K562 (cell line): ENCODE measurements around the gene SNX25. TPM values are rescaled to one million over a fixed set of nuclear protein-coding genes. Genes with fewer than 3 reads are reported as not detected.

Experiments used
- ATAC-seq: fragments of 200-7000 bp; cut with Tn5 transposase; 3 replicates; pipeline ENCODE4 v1.9.1; 2020; ENCODE audit warnings: moderate library complexity
- BruUV-seq: library from RNA; stranded (reverse); fragments of 400-500 nt; replicated peaks from 2 replicates; lab custom pipeline; 2021; lab: Mats Ljungman, UMichigan
- CTCF ChIA-PET: fragments of 300-600 bp; formaldehyde crosslinking; extraction: SDS; loops from one replicate; lab custom pipeline; 2021; ENCODE audit warnings: low intra/inter-chr PET ratio; lab: Yijun Ruan, JAX
- POLR2A ChIA-PET: fragments of 300-600, 350-650 bp; sonication (Branson Sonifier 250); formaldehyde crosslinking; extraction: SDS; loops from one replicate; lab custom pipeline; 2021; ENCODE audit warnings: antibody characterized with exemption, inconsistent platforms; lab: Yijun Ruan, JAX
- DNase-seq, 4 experiments: peaks; one replicate each; pipeline versions ENCODE4 v3.0.0 to v3.0.0-alpha.2; 2011 to 2018; ENCODE audit warnings: low spot score in 3 of 4, mixed read lengths in 3 of 4; ENCODE audit errors: extremely low read depth in 1 of 4
- FAIRE-seq: peaks from 2 replicates; lab custom pipeline; 2011; peaks lifted over from hg19 to GRCh38; lab: Jason Lieb, UNC
- H2AFZ ChIP-seq: 2 replicates; pipeline ENCODE4 v1.6.0; 2011; ENCODE audit warnings: low read depth, low read length, control low read depth, inconsistent platforms
- H3K27ac ChIP-seq: fragments of 200-600 bp; 3 replicates; pipeline ENCODE4 v1.8.0; 2011; ENCODE audit warnings: low read depth, mild to moderate bottlenecking, control low read depth, inconsistent platforms, low read length, moderate library complexity, mixed read lengths; ENCODE audit errors: extremely low read depth
- H3K27me3 ChIP-seq, 2 experiments: fragments of 300-600 bp in 1 of 2; 2 replicates in 1 of 2; 3 replicates in 1 of 2; pipeline versions ENCODE4 v1.6.0 to v1.8.0; 2011; ENCODE audit warnings: inconsistent platforms in 2 of 2, low read length in 2 of 2, mild to moderate bottlenecking in 1 of 2, mixed read lengths in 1 of 2, moderate library complexity in 1 of 2; ENCODE audit not compliant: control insufficient read depth in 2 of 2, insufficient read depth in 2 of 2
- H3K36me3 ChIP-seq: fragments of 300-600 bp; 3 replicates; pipeline ENCODE4 v1.8.0; 2011; ENCODE audit warnings: mild to moderate bottlenecking, low read length, inconsistent platforms; ENCODE audit not compliant: control insufficient read depth, insufficient read depth
- H3K4me1 ChIP-seq, 2 experiments: fragments of 200-600 bp in 1 of 2; replicated peaks in 1 of 2; 2 replicates in 1 of 2; 3 replicates in 1 of 2; pipeline versions ENCODE4 v1.5.1 to v1.8.0; 2011; ENCODE audit warnings: inconsistent platforms in 2 of 2, low read length in 2 of 2, mild to moderate bottlenecking in 1 of 2, mixed read lengths in 1 of 2, moderate library complexity in 1 of 2; ENCODE audit not compliant: control insufficient read depth in 2 of 2, insufficient read depth in 2 of 2
- H3K4me2 ChIP-seq: 2 replicates; pipeline ENCODE4 v1.6.1; 2011; ENCODE audit warnings: low read length, control low read depth, inconsistent platforms, mixed read lengths; ENCODE audit not compliant: insufficient read depth
- H3K4me3 ChIP-seq: fragments of 200-600 bp; sonication (generic), shearing (Covaris generic); 2 replicates; pipeline ENCODE4 v1.5.1; 2016; ENCODE audit warnings: control low read depth, inconsistent platforms
- H3K79me2 ChIP-seq: fragments of 200-600 bp; 3 replicates; pipeline ENCODE4 v1.8.0; 2011; ENCODE audit warnings: low read length, inconsistent platforms; ENCODE audit not compliant: control insufficient read depth, insufficient read depth
- H3K9ac ChIP-seq, 2 experiments: 2 replicates each; pipeline versions ENCODE4 v1.6.0 to v1.6.1; 2011; ENCODE audit warnings: low read depth in 2 of 2, low read length in 2 of 2, control low read depth in 1 of 2, inconsistent platforms in 1 of 2, mild to moderate bottlenecking in 1 of 2, mixed read lengths in 1 of 2; ENCODE audit not compliant: insufficient read depth in 1 of 2
- H3K9me1 ChIP-seq: one replicate; pipeline ENCODE4 v1.6.0; 2011; ENCODE audit warnings: inconsistent platforms, mild to moderate bottlenecking, low read length, moderate library complexity; ENCODE audit not compliant: control insufficient read depth, insufficient read depth
- H3K9me3 ChIP-seq: replicated peaks from 2 replicates; pipeline ENCODE4 v1.5.1; 2011; ENCODE audit warnings: low read depth, low read length, inconsistent platforms; ENCODE audit not compliant: control insufficient read depth, insufficient read depth
- H4K20me1 ChIP-seq: replicated peaks from 2 replicates; pipeline ENCODE4 v1.6.1; 2011; ENCODE audit warnings: low read length, inconsistent platforms, mixed read lengths; ENCODE audit not compliant: control insufficient read depth, insufficient read depth
- BCL6 ChIP-seq: fragments of 250-450 bp; sonication (Bioruptor Pico); IDR thresholded peaks from 2 replicates; pipeline ENCODE4 v1.4.0; 2020
- EWSR1 ChIP-seq: fragments of 450-650 bp; IDR thresholded peaks from 2 replicates; pipeline ENCODE4 v1.6.1; 2018; ENCODE audit warnings: borderline replicate concordance, mild to moderate bottlenecking, low read depth, moderate library complexity; ENCODE audit not compliant: partially characterized antibody
- HIVEP1 ChIP-seq: fragments of 250-450 bp; sonication (Bioruptor Pico); IDR thresholded peaks from 2 replicates; pipeline ENCODE4 v1.4.0; 2020; ENCODE audit warnings: mild to moderate bottlenecking
- HMG20B ChIP-seq: fragments of 250-450 bp; sonication (Bioruptor Pico); IDR thresholded peaks from 2 replicates; pipeline ENCODE4 v1.5.0; 2021; ENCODE audit warnings: mild to moderate bottlenecking
- POLR3A ChIP-seq: IDR thresholded peaks from 2 replicates; pipeline ENCODE4 v1.6.1; 2011; ENCODE audit warnings: borderline replicate concordance, mild to moderate bottlenecking, moderate library complexity; ENCODE audit not compliant: insufficient read length, insufficient read depth; ENCODE audit errors: extremely low read depth
- TRIM28 ChIP-seq: fragments of 450-650 bp; IDR thresholded peaks from 2 replicates; pipeline ENCODE4 v1.6.1; 2017
- ZC3H8 ChIP-seq: fragments of 450-650 bp; IDR thresholded peaks from 2 replicates; pipeline ENCODE4 v1.6.1; 2017
- WGBS: fragments of 100-300 bp; shearing (Covaris generic); methylation state at CpG from one replicate; pipeline ENCODE4 v1.1.6; 2016; ENCODE audit warnings: low coverage, mixed read lengths; ENCODE audit not compliant: insufficient coverage; ENCODE audit errors: missing lambda C conversion rate; 5-methylcytosine and 5-hydroxymethylcytosine counted together
- in situ Hi-C: fragments of 300-500 bp; cut with MboI; formaldehyde crosslinking; loops from 4 replicates; pipeline ENCODE4 v1.15.0; 2018; ENCODE audit warnings: inconsistent platforms, mixed read lengths
- intact Hi-C: fragments of 100-400 bp; cut with micrococcal nuclease; formaldehyde crosslinking; loops from 2 replicates; pipeline ENCODE4 v1.14.2; 2022
- polyA plus RNA-seq, 8 experiments: library from polyadenylated mRNA; depleted of rRNA in 4 of 8; stranded (reverse) in 5 of 8; unstranded in 3 of 8; fragments of >200 nt; fragmentation: Nextera tagmentation in 2 of 8; fragmentation: Illumina TruSeq in 1 of 8; extraction: Ambion mirVana in 2 of 8; extraction: Trizol in 1 of 8; gene quantifications; 2 replicates each; pipeline versions ENCODE4 v1.2.1 to v1.2.3, GENCODE V29; 2011 to 2014; ENCODE audit warnings: inconsistent platforms in 1 of 8, missing spikeins in 1 of 8
- total RNA-seq, 7 experiments: library from RNA; depleted of rRNA in 6 of 7; stranded (reverse); fragments of >200 nt in 6 of 7; fragmentation: Illumina TruSeq in 2 of 7; extraction: Trizol in 2 of 7; gene quantifications; 2 replicates each; pipeline versions ENCODE4 v1.2.1 to v1.2.3, GENCODE V29; 2011 to 2021; ENCODE audit warnings: low replicate concordance in 1 of 7
- TF ChIP-seq, protein P1 (sequence below): fragments of 250-450 bp; sonication (Bioruptor Pico); IDR thresholded peaks from 2 replicates; pipeline ENCODE4 v1.8.0; 2022; ENCODE audit warnings: inconsistent platforms, mild to moderate bottlenecking, moderate library complexity, borderline replicate concordance
- TF ChIP-seq, protein P2 (sequence below): fragments of 450-650 bp; IDR thresholded peaks from 2 replicates; pipeline ENCODE4 v1.6.1; 2014; ENCODE audit warnings: low read depth, mild to moderate bottlenecking, moderate library complexity, borderline replicate concordance

Gene SNX25
- total and polyA plus RNA-seq, 9 of the 15 experiments (the other 6 are each of a cell fraction or from before 2014, with no cell fraction given), result 2.5 to 23.4 (median 13.3) TPM

DNA sequence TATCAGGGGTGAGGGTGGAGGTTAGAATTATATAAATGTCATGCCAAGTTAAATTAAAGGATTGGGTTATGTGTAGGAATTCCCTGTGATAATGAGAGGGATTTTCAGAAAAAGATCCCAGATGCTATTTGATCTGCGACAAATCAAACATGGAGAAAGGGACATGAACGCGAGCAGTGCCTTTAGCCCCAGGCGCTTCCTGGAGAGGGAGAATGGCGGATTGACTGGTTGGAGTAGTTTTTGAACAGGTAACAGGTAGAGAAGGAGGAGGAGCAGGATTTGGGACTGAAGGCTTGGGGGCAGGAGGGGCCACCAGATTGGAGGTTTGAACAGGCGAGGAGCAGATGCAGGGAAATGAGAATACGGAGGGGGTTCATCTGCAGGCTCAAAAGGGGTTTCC, 119.2 kb downstream of the SNX25 start:
- intact Hi-C loops (no loop called here), in situ Hi-C loops (no loop called here)
- Histone ChIP-seq H3K4me3 (no peak overlapping the region), H4K20me1 (no peaks in the 10 kb centered on the region), H3K9me1 (no peaks in the 10 kb centered on the region), H3K4me2 (no peak overlapping the region), H3K79me2 (no peaks in the 10 kb centered on the region), H3K9ac (no peak overlapping the region), H3K4me1 (no peaks in the 10 kb centered on the region), H3K36me3 (peaks cover 4% of the 10 kb centered on the region; the same call in 2 of the 3 replicates), H3K27ac (no peak overlapping the region), H2AFZ (no peak overlapping the region), H3K27me3 (no peaks in the 10 kb centered on the region), H3K9me3 (peaks cover 7% of the 10 kb centered on the region; the same call in 1 of the 2 replicates)
- no peak for TF ChIP-seq EWSR1
- TF ChIP-seq HMG20B (CRISPR knock-in tag), result no peak
- no peak for TF ChIP-seq ZC3H8
- TF ChIP-seq, protein P1, sequence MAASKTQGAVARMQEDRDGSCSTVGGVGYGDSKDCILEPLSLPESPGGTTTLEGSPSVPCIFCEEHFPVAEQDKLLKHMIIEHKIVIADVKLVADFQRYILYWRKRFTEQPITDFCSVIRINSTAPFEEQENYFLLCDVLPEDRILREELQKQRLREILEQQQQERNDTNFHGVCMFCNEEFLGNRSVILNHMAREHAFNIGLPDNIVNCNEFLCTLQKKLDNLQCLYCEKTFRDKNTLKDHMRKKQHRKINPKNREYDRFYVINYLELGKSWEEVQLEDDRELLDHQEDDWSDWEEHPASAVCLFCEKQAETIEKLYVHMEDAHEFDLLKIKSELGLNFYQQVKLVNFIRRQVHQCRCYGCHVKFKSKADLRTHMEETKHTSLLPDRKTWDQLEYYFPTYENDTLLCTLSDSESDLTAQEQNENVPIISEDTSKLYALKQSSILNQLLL (CRISPR knock-in tag), result no peak
- TF ChIP-seq, protein P2, sequence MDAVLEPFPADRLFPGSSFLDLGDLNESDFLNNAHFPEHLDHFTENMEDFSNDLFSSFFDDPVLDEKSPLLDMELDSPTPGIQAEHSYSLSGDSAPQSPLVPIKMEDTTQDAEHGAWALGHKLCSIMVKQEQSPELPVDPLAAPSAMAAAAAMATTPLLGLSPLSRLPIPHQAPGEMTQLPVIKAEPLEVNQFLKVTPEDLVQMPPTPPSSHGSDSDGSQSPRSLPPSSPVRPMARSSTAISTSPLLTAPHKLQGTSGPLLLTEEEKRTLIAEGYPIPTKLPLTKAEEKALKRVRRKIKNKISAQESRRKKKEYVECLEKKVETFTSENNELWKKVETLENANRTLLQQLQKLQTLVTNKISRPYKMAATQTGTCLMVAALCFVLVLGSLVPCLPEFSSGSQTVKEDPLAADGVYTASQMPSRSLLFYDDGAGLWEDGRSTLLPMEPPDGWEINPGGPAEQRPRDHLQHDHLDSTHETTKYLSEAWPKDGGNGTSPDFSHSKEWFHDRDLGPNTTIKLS, result no peak
- TF ChIP-seq TRIM28, result no peak
- TF ChIP-seq HIVEP1 (CRISPR knock-in tag), result no peak
- no peak for TF ChIP-seq BCL6 (CRISPR knock-in tag)
- no peak for TF ChIP-seq POLR3A
- no TSS peak for BruUV-seq
- WGBS, result 78% methylated on average over 7 of the region's 7 CpGs
- ChIA-PET CTCF (no interaction called here), POLR2A (no interaction called here)
- FAIRE-seq (no peak), DNase-seq (no peak), ATAC-seq (no peak)
